Suprapubic skin (tissue), 4 donors: ENCODE data around the gene ARF6. TPM values are rescaled to one million over a fixed set of nuclear protein-coding genes. Genes with fewer than 3 reads are reported as not detected.

Source experiments
- DNase-seq, 2 donors: peaks; one replicate each; pipeline ENCODE4 v3.0.0-alpha.2; 2019; ENCODE audit warnings: low spot score in 2 of 2
- H3K27ac ChIP-seq: fragments of 200-600 bp; sonication (generic); one replicate; pipeline ENCODE4 v1.5.1; 2019
- H3K27me3 ChIP-seq: fragments of 200-600 bp; sonication (generic); one replicate; pipeline ENCODE4 v1.5.1; 2019
- H3K36me3 ChIP-seq: fragments of 200-600 bp; sonication (generic); one replicate; pipeline ENCODE4 v1.5.1; 2019
- H3K4me1 ChIP-seq: fragments of 200-600 bp; sonication (generic); one replicate; pipeline ENCODE4 v1.5.1; 2019
- H3K4me3 ChIP-seq: fragments of 200-600 bp; sonication (generic); one replicate; pipeline ENCODE4 v1.5.1; 2019; ENCODE audit warnings: mild to moderate bottlenecking
- H3K9me3 ChIP-seq: fragments of 200-600 bp; sonication (generic); one replicate; pipeline ENCODE4 v1.5.1; 2019
- EP300 ChIP-seq: sonication (generic); formaldehyde crosslinking; IDR thresholded peaks from one replicate; pipeline ENCODE4 v1.6.1; 2017; ENCODE audit warnings: antibody characterized with exemption
- POLR2A ChIP-seq, 2 donors: fragments of 450-650 bp; IDR thresholded peaks; one replicate each; pipeline ENCODE4 v1.6.1; 2017; ENCODE audit warnings: antibody characterized with exemption in 2 of 2, mild to moderate bottlenecking in 2 of 2, moderate library complexity in 2 of 2
- POLR2AphosphoS5 ChIP-seq, 3 donors: sonication (generic); formaldehyde crosslinking; IDR thresholded peaks; one replicate each; pipeline ENCODE4 v1.6.1; 2017; ENCODE audit warnings: antibody characterized with exemption in 3 of 3
- WGBS: methylation state at CpG from one replicate; pipeline ENCODE4 v1.1.5; 2018; 5-methylcytosine and 5-hydroxymethylcytosine counted together
- total RNA-seq, 4 donors: library from RNA; depleted of rRNA; stranded (reverse); fragments of >200 nt; gene quantifications; one replicate each; pipeline ENCODE4 v1.1.0, GENCODE V29; 2016
- TF ChIP-seq, protein P1 (sequence below), 2 donors: fragments of 200-600 bp in 1 of 2; fragments of 450-650 bp in 1 of 2; sonication (generic) in 1 of 2; IDR thresholded peaks; one replicate each; pipeline ENCODE4 v1.5.1; 2016 to 2019; ENCODE audit warnings: antibody characterized with exemption in 2 of 2, mild to moderate bottlenecking in 1 of 2, moderate library complexity in 1 of 2

ARF6 gene
- total RNA-seq, 4 donors from 2014 or later = 48.0 to 125 (median 85.3) TPM

DNA sequence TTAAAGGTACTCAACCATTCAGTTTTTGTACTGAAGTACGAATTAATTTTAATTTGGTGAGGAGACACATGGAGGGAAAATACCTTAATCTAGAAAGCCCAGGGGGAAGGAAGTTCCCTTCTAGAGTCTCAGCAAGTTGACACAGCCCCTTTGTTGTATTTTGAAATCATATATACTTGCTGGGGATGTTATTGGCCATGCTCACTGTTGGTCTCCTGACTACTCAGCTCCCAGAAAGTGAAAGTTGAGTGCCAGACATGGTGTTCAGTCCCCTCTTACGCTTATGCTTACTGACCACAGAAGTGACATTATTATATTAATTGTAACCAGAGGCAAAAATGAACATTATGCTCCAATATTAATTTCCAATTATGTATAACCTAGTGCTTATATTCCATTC is 28.1 kb downstream of the ARF6 start:
- TF ChIP-seq POLR2AphosphoS5 (IDR thresholded peaks at IDR 0.05) = no peak
- no peak for TF ChIP-seq POLR2A (IDR thresholded peaks at IDR 0.05)
- TF ChIP-seq EP300 = no peak
- TF ChIP-seq, protein P1, sequence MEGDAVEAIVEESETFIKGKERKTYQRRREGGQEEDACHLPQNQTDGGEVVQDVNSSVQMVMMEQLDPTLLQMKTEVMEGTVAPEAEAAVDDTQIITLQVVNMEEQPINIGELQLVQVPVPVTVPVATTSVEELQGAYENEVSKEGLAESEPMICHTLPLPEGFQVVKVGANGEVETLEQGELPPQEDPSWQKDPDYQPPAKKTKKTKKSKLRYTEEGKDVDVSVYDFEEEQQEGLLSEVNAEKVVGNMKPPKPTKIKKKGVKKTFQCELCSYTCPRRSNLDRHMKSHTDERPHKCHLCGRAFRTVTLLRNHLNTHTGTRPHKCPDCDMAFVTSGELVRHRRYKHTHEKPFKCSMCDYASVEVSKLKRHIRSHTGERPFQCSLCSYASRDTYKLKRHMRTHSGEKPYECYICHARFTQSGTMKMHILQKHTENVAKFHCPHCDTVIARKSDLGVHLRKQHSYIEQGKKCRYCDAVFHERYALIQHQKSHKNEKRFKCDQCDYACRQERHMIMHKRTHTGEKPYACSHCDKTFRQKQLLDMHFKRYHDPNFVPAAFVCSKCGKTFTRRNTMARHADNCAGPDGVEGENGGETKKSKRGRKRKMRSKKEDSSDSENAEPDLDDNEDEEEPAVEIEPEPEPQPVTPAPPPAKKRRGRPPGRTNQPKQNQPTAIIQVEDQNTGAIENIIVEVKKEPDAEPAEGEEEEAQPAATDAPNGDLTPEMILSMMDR (IDR thresholded peaks at IDR 0.05) = no peak
- Histone ChIP-seq H3K27me3 (no peaks in the 10 kb centered on the region), H3K27ac (no peak overlapping the region), H3K9me3 (no peaks in the 10 kb centered on the region), H3K4me1 (peaks cover 6% of the 10 kb centered on the region), H3K4me3 (no peak overlapping the region), H3K36me3 (no peaks in the 10 kb centered on the region)
- WGBS = 65% methylated on average over 2 of the region's 2 CpGs
- DNase-seq = no peak

DNA sequence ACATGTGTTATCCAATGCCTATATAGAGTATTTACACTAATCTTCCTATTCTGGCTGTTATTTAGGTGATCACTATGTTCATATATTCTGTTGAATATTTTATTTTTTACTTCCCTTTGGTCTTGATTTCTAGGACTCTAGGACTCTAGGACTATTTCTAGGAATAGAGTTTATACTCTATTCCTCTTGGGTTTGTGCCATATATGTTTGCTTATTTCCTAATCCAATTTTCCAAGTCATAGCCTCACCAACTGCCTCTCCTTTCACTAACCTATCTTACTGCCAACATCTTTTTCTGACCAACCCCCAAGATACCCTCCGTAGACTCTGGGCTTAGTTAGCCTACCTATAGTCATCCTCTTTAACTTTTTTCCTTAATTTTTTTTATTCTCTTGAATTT is 28.5 kb downstream of the ARF6 start:
- WGBS = 91% methylated on average over 1 of the region's 1 CpG
- TF ChIP-seq EP300 = no peak
- TF ChIP-seq POLR2A (IDR thresholded peaks at IDR 0.05) = no peak
- TF ChIP-seq, protein P1 (IDR thresholded peaks at IDR 0.05) = no peak
- peaks cover 6% of the 10 kb centered on the region for H3K4me1 ChIP-seq
- H3K27ac ChIP-seq = no peak overlapping the region
- no peaks in the 10 kb centered on the region for H3K36me3 ChIP-seq
- no peak for DNase-seq
- H3K9me3 ChIP-seq = no peaks in the 10 kb centered on the region
- H3K4me3 ChIP-seq = no peak overlapping the region
- no peaks in the 10 kb centered on the region for H3K27me3 ChIP-seq

DNA sequence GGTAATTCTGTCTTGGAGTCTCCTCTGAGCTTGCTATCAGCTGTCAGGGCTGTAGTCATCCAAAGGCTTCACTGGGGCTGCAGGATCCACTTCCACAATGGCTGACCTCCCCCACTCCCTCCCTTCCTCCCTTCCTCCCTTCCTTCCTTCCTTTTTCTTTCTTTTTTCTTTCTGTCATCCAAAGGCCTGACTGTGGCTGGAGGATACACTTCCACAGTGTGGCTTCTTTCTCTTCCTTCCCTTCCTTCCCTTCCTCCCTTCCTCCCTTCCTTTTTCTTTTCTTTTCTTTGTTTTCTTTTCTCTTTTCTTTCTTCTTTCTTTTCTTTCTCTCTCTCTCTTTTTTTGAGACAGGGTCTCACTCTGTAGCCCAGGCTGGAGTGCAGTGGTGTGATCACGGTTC is 30.6 kb downstream of the ARF6 start:
- no peaks in the 10 kb centered on the region for H3K27me3 ChIP-seq
- WGBS = 100% methylated on average over 1 of the region's 1 CpG
- no peaks in the 10 kb centered on the region for H3K9me3 ChIP-seq
- DNase-seq = no peak
- H3K4me1 ChIP-seq = peaks cover 6% of the 10 kb centered on the region
- H3K36me3 ChIP-seq = no peaks in the 10 kb centered on the region
- TF ChIP-seq POLR2A (IDR thresholded peaks at IDR 0.05) (no peak), EP300 (no peak), POLR2AphosphoS5 (IDR thresholded peaks at IDR 0.05) (no peak)
- no peak overlapping the region for H3K4me3 ChIP-seq
- H3K27ac ChIP-seq = no peak overlapping the region

DNA sequence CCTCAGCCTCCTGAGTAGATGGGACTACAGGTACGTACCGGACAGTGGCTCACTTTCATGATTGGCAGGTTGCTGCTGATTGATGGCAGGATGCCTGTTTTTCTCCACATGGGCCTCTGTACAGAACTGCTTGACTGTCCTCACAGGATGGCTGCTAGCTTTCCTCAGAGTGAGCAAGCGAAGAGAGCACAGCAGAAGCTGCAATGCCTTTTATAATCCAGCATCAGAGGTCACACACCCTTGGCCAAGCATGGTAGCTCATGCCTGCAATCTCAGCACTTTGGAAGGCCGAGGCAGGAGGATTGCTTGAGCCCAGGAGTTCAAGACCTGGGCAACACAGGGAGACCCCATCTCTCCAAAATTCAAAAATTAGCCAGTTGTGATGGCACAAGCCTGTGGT is 31.0 kb downstream of the ARF6 start:
- DNase-seq = no peak
- no peaks in the 10 kb centered on the region for H3K36me3 ChIP-seq
- TF ChIP-seq POLR2A (IDR thresholded peaks at IDR 0.05) = no peak
- TF ChIP-seq, protein P1 (IDR thresholded peaks at IDR 0.05) = no peak
- TF ChIP-seq EP300 = no peak
- TF ChIP-seq POLR2AphosphoS5 (IDR thresholded peaks at IDR 0.05) = no peak
- no peaks in the 10 kb centered on the region for H3K9me3 ChIP-seq
- H3K27me3 ChIP-seq = no peaks in the 10 kb centered on the region
- H3K27ac ChIP-seq = no peak overlapping the region
- peaks cover 6% of the 10 kb centered on the region for H3K4me1 ChIP-seq
- no peak overlapping the region for H3K4me3 ChIP-seq
- 75% methylated on average over 3 of the region's 4 CpGs for WGBS

DNA sequence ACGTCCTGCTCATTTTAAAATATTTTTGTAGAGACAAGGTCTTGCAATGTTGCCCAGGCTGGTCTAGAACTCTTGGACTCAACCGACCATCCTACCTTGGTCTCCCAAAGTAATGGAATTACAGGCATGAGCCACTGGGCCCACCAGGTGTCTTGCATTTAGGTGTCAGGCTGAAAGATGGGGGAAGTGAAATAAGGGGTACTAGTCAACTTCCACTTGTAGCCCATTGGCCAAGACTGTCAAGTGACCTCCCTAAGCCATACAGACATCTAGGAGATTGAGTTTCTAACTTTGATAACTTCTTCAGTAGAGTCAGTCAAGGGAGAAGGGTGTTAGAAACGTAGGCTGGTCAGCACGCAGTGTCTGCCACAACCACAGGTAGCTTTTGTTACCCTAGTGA is 32.0 kb downstream of the ARF6 start:
- no peak overlapping the region for H3K4me3 ChIP-seq
- no peaks in the 10 kb centered on the region for H3K36me3 ChIP-seq
- peaks cover 5% of the 10 kb centered on the region for H3K4me1 ChIP-seq
- WGBS = 90% methylated on average over 4 of the region's 4 CpGs
- H3K27me3 ChIP-seq = no peaks in the 10 kb centered on the region
- no peak overlapping the region for H3K27ac ChIP-seq
- DNase-seq = no peak
- TF ChIP-seq EP300 = no peak
- TF ChIP-seq, protein P1 (IDR thresholded peaks at IDR 0.05) = no peak
- TF ChIP-seq POLR2A (IDR thresholded peaks at IDR 0.05) = no peak
- no peaks in the 10 kb centered on the region for H3K9me3 ChIP-seq

DNA sequence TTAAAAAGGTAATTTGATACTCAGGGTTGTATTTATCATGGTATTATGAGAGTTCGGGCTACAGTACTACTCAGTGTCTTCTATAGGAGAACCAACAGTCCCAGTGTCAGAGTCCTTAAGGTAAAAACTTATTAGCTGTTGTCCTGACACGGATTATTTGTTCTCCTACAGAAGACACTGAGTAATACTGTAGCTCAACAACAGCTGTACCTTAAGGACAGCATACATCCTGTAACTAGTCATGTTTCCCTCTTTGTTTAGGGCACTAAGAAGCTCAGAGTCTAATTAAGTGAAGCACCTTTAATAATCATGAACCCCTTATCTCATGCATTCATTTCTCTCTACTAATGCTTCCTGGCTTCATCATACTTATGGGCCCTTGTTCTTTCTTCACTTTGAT is 33.9 kb downstream of the ARF6 start:
- Histone ChIP-seq H3K27me3 (no peaks in the 10 kb centered on the region), H3K4me3 (no peak overlapping the region), H3K27ac (no peak overlapping the region), H3K36me3 (no peaks in the 10 kb centered on the region), H3K4me1 (no peaks in the 10 kb centered on the region), H3K9me3 (no peaks in the 10 kb centered on the region)
- 87% methylated on average over 2 of the region's 2 CpGs for WGBS
- DNase-seq = no peak
- TF ChIP-seq POLR2AphosphoS5 (IDR thresholded peaks at IDR 0.05) = no peak
- TF ChIP-seq POLR2A (IDR thresholded peaks at IDR 0.05) = no peak
- TF ChIP-seq, protein P1 (IDR thresholded peaks at IDR 0.05) = no peak
- no peak for TF ChIP-seq EP300
